Measurements from ENCODE around the gene KIAA0319L. TPM values are rescaled to one million over a fixed set of nuclear protein-coding genes. Genes with fewer than 3 reads are reported as not detected.

Gene KIAA0319L
- polyA plus RNA-seq, 1 donor from 2014 or later, result 38.1 TPM

DNA sequence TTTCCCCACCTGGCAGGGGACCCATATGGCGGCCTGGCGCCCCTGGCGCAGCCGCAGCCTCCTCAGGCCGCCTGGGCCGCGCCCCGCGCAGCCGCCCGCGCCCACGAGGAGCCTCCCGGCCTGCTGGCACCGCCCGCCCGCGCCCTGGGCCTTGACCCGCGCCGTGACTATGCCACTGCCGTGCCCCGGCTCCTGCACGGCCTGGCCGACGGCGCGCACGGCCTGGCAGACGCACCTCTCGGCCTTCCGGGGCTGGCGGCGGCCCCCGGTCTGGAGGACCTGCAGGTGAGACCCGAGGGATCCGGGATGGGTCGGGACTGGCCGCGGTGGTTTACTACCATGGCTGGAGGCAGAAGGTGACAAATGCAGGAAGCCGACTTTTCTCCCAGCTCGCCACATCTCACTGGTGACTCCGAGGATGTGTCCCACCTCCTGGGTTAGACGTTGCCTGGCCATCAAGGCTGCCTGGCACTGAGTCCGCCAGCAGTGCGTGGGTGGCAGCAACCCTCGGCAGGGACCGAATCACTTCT is 17.0 kb upstream of the KIAA0319L start:
- Histone ChIP-seq H3K4me3 (ENCODE audit: low read length) (no peak overlapping the region), H3K9me2 (ENCODE audit: insufficient read depth, low read length) (no peaks in the 10 kb centered on the region), H3K27me3 (ENCODE audit: insufficient read depth, low read depth, low read length) (peaks cover 94% of the 10 kb centered on the region), H3K9me3 (ENCODE audit: low read length) (no peaks in the 10 kb centered on the region), H4K20me1 (ENCODE audit: insufficient read depth) (no peaks in the 10 kb centered on the region), H3K36me3 (ENCODE audit: insufficient read depth, low read length) (no peaks in the 10 kb centered on the region), H2AFZ (ENCODE audit: low read depth, low read length) (no peak overlapping the region), H3K9ac (ENCODE audit: low read length) (no peak overlapping the region), H3K27ac (ENCODE audit: low read length) (no peak overlapping the region), H3K79me2 (replicated peaks; ENCODE audit: insufficient read depth, low read length) (no peaks in the 10 kb centered on the region), H3K4me2 (ENCODE audit: low read length) (no peak overlapping the region), H3F3A (ENCODE audit: insufficient read depth, low read length, poor library complexity, severe bottlenecking) (no peaks in the 10 kb centered on the region)
- TF ChIP-seq MXI1 (conservative IDR thresholded peaks at IDR 0.05; ENCODE audit: poor library complexity, severe bottlenecking) (no peak), EZH2 (IDR thresholded peaks at IDR 0.05; ENCODE audit: borderline replicate concordance, insufficient read depth, low read length, poor library complexity, severe bottlenecking) (peak; percentile 27)

DNA sequence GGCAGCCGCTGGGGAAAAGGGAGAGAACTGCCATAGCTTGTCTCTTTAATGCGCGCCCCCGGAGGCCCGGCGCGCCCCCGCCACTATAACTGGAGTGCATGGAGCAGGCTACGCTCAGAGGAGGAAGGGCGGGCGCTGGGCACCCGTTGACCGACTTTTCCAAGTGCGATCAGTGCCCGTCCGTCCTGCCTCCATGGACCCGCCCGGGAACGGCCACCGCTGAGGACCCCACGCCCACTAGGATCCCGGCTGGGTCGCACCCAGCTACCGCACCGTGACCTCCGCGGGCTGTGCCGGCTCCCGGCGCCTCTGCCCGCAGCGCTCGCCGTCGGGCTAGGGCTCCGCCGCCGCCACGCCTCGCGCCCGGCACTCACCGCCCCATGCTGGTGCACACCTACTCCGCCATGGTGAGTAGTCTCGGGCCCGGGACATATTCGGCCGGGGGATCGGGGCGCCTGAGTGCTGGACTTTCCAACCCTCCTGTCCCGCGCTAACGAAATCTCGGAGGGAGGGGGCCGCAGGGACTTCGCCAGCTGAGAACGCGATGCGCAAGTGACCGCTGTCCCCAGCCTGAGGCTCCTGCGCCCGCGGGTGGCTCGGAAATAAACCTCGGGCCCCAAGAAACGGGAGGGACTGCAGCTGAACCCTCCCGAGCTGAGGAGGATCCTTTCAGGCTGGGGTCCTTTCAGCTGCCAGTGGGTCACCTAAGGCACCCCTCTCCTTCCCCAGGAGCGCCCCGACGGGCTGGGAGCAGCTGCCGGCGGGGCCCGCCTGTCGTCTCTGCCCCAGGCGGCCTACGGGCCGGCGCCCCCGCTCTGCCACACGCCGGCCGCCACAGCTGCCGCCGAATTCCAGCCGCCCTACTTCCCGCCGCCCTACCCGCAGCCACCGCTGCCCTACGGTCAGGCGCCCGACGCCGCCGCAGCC is 16.3 kb upstream of the KIAA0319L start, which contains the start of gene TFAP2E:
TSS of gene TFAP2E (plus strand) at position 117 of the 927 bp plus-strand sequence. CDS start at position 381, 264 bp downstream.
- H3K27me3 ChIP-seq (ENCODE audit: insufficient read depth, low read depth, low read length), result peaks cover 86% of the 10 kb centered on the region
- H3K27ac ChIP-seq (ENCODE audit: low read length), result no peak within 1 kb of the TSS
- H3K9ac ChIP-seq (ENCODE audit: low read length), result peak within 1 kb of the TSS; percentile 11

DNA sequence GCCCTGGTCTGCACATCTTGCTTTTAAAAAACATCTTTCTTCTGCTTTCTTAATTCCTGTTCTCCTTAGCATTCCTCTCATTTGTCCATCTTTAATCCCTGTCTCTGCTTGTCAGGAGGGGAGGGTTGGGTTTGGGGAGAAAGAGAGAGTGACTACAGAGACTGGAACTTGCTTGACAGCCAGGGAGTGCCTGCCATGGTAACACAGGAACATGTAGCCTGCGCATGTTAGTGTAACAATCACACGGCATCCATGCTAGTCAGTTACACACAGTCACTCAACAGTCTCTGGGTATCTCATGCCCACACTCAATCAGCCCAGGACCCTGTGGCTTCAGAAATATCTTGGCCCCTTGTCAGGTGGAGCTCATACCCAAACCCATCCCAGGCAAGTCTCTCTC is 15.1 kb upstream of the KIAA0319L start:
- Histone ChIP-seq H3K9me2 (ENCODE audit: insufficient read depth, low read length) (no peaks in the 10 kb centered on the region), H3K4me3 (ENCODE audit: low read length) (peak overlapping the region; percentile 66), H2AFZ (ENCODE audit: low read depth, low read length) (no peak overlapping the region), H4K20me1 (ENCODE audit: insufficient read depth) (no peaks in the 10 kb centered on the region), H3F3A (ENCODE audit: insufficient read depth, low read length, poor library complexity, severe bottlenecking) (no peaks in the 10 kb centered on the region), H3K36me3 (ENCODE audit: insufficient read depth, low read length) (no peaks in the 10 kb centered on the region), H3K9me3 (ENCODE audit: low read length) (no peaks in the 10 kb centered on the region), H3K9ac (ENCODE audit: low read length) (no peak overlapping the region), H3K27ac (ENCODE audit: low read length) (no peak overlapping the region), H3K27me3 (ENCODE audit: insufficient read depth, low read depth, low read length) (peaks cover 75% of the 10 kb centered on the region), H3K4me2 (ENCODE audit: low read length) (no peak overlapping the region), H3K79me2 (replicated peaks; ENCODE audit: insufficient read depth, low read length) (no peaks in the 10 kb centered on the region)
- TF ChIP-seq, protein P1, sequence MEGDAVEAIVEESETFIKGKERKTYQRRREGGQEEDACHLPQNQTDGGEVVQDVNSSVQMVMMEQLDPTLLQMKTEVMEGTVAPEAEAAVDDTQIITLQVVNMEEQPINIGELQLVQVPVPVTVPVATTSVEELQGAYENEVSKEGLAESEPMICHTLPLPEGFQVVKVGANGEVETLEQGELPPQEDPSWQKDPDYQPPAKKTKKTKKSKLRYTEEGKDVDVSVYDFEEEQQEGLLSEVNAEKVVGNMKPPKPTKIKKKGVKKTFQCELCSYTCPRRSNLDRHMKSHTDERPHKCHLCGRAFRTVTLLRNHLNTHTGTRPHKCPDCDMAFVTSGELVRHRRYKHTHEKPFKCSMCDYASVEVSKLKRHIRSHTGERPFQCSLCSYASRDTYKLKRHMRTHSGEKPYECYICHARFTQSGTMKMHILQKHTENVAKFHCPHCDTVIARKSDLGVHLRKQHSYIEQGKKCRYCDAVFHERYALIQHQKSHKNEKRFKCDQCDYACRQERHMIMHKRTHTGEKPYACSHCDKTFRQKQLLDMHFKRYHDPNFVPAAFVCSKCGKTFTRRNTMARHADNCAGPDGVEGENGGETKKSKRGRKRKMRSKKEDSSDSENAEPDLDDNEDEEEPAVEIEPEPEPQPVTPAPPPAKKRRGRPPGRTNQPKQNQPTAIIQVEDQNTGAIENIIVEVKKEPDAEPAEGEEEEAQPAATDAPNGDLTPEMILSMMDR (IDR thresholded peaks at IDR 0.05; ENCODE audit: poor library complexity, severe bottlenecking), result no peak
- no peak for TF ChIP-seq TAF1 (IDR thresholded peaks at IDR 0.05; ENCODE audit: low read depth)
- no peak for TF ChIP-seq MXI1 (conservative IDR thresholded peaks at IDR 0.05; ENCODE audit: poor library complexity, severe bottlenecking)
- no peak for TF ChIP-seq POLR2AphosphoS5 (IDR thresholded peaks at IDR 0.05)
- TF ChIP-seq, protein P2, sequence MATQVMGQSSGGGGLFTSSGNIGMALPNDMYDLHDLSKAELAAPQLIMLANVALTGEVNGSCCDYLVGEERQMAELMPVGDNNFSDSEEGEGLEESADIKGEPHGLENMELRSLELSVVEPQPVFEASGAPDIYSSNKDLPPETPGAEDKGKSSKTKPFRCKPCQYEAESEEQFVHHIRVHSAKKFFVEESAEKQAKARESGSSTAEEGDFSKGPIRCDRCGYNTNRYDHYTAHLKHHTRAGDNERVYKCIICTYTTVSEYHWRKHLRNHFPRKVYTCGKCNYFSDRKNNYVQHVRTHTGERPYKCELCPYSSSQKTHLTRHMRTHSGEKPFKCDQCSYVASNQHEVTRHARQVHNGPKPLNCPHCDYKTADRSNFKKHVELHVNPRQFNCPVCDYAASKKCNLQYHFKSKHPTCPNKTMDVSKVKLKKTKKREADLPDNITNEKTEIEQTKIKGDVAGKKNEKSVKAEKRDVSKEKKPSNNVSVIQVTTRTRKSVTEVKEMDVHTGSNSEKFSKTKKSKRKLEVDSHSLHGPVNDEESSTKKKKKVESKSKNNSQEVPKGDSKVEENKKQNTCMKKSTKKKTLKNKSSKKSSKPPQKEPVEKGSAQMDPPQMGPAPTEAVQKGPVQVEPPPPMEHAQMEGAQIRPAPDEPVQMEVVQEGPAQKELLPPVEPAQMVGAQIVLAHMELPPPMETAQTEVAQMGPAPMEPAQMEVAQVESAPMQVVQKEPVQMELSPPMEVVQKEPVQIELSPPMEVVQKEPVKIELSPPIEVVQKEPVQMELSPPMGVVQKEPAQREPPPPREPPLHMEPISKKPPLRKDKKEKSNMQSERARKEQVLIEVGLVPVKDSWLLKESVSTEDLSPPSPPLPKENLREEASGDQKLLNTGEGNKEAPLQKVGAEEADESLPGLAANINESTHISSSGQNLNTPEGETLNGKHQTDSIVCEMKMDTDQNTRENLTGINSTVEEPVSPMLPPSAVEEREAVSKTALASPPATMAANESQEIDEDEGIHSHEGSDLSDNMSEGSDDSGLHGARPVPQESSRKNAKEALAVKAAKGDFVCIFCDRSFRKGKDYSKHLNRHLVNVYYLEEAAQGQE (IDR thresholded peaks at IDR 0.05; ENCODE audit: borderline replicate concordance), result no peak
- no peak for TF ChIP-seq SMC3 (conservative IDR thresholded peaks at IDR 0.05; ENCODE audit: poor library complexity)
- TF ChIP-seq RAD21 (conservative IDR thresholded peaks at IDR 0.05), result no peak

More for the DNA sequence above, 16.3 kb upstream of the KIAA0319L start, which contains the start of gene TFAP2E:
- H2AFZ ChIP-seq (ENCODE audit: low read depth, low read length), result no peak within 1 kb of the TSS
- no peaks in the 10 kb centered on the region for H4K20me1 ChIP-seq (ENCODE audit: insufficient read depth)
- H3K36me3 ChIP-seq (ENCODE audit: insufficient read depth, low read length), result no peaks in the 10 kb centered on the region
- no peaks in the 10 kb centered on the region for H3F3A ChIP-seq (ENCODE audit: insufficient read depth, low read length, poor library complexity, severe bottlenecking)
- peak; percentile 86 for TF ChIP-seq EZH2 (IDR thresholded peaks at IDR 0.05; ENCODE audit: borderline replicate concordance, insufficient read depth, low read length, poor library complexity, severe bottlenecking)
- peak; percentile 49 for TF ChIP-seq POLR2AphosphoS5 (IDR thresholded peaks at IDR 0.05)
- no peak for TF ChIP-seq EP300 (conservative IDR thresholded peaks at IDR 0.05; ENCODE audit: poor library complexity, severe bottlenecking)
- TF ChIP-seq RAD21 (conservative IDR thresholded peaks at IDR 0.05), result no peak
- TF ChIP-seq, protein P2 (IDR thresholded peaks at IDR 0.05; ENCODE audit: borderline replicate concordance), result no peak
- no peaks in the 10 kb centered on the region for H3K9me3 ChIP-seq (ENCODE audit: low read length)
- H3K4me3 ChIP-seq (ENCODE audit: low read length), result peak within 1 kb of the TSS; percentile 66
- no peak within 1 kb of the TSS for H3K4me2 ChIP-seq (ENCODE audit: low read length)
- H3K9me2 ChIP-seq (ENCODE audit: insufficient read depth, low read length), result no peaks in the 10 kb centered on the region
- H3K79me2 ChIP-seq (replicated peaks; ENCODE audit: insufficient read depth, low read length), result no peaks in the 10 kb centered on the region
